HepG2 (cell line): ENCODE data around the gene RFC2. TPM values are rescaled to one million over a fixed set of nuclear protein-coding genes. Genes with fewer than 3 reads are reported as not detected.

Experiments used
- ATM ChIP-seq: fragments of 450-650 bp; IDR thresholded peaks from 2 replicates; pipeline ENCODE4 v1.7.1; 2017; ENCODE audit warnings: mild to moderate bottlenecking, borderline replicate concordance
- BRD4 ChIP-seq: sonication (generic); formaldehyde crosslinking; IDR thresholded peaks from 2 replicates; pipeline ENCODE4 v1.4.0; 2020; ENCODE audit warnings: missing genetic modification reagents
- CCDC6 ChIP-seq: sonication (generic); formaldehyde crosslinking; IDR thresholded peaks from 2 replicates; pipeline ENCODE4 v1.8.1; 2022; ENCODE audit warnings: mild to moderate bottlenecking, missing genetic modification reagents, moderate library complexity
- E2F5 ChIP-seq: sonication (generic); formaldehyde crosslinking; conservative IDR thresholded peaks from 2 replicates; pipeline ENCODE4 v1.4.0; 2020; ENCODE audit warnings: missing genetic modification reagents
- GTF3A ChIP-seq: sonication (generic); formaldehyde crosslinking; conservative IDR thresholded peaks from 2 replicates; pipeline ENCODE4 v1.4.0; 2020; ENCODE audit warnings: mild to moderate bottlenecking, missing genetic modification reagents
- GZF1 ChIP-seq: sonication (generic); formaldehyde crosslinking; IDR thresholded peaks from 2 replicates; pipeline ENCODE4 v1.5.1; 2020; ENCODE audit warnings: mild to moderate bottlenecking, missing genetic modification reagents
- U2AF2 ChIP-seq: fragments of 200-400 bp; formaldehyde crosslinking; IDR thresholded peaks from 2 replicates; pipeline ENCODE4 v1.6.1; 2017; ENCODE audit warnings: low read depth, mild to moderate bottlenecking, low read length
- ZFP37 ChIP-seq: sonication (generic); formaldehyde crosslinking; IDR thresholded peaks from 2 replicates; pipeline ENCODE4 v1.4.0; 2020; ENCODE audit warnings: missing genetic modification reagents, borderline replicate concordance
- ZMAT5 ChIP-seq: sonication (generic); formaldehyde crosslinking; IDR thresholded peaks from 2 replicates; pipeline ENCODE4 v1.5.0; 2020; ENCODE audit warnings: mild to moderate bottlenecking, low read depth, missing genetic modification reagents, borderline replicate concordance
- ZNF644 ChIP-seq: IDR thresholded peaks from 2 replicates; pipeline ENCODE4 v1.6.1; 2016; ENCODE audit warnings: low read depth
- ZNF788 ChIP-seq: sonication (generic); formaldehyde crosslinking; IDR thresholded peaks from 2 replicates; pipeline ENCODE4 v1.5.0; 2020; ENCODE audit warnings: mild to moderate bottlenecking, missing genetic modification reagents, borderline replicate concordance
- ZZZ3 ChIP-seq: sonication (generic); formaldehyde crosslinking; IDR thresholded peaks from 2 replicates; pipeline ENCODE4 v1.4.0; 2020; ENCODE audit warnings: missing genetic modification reagents, mild to moderate bottlenecking, borderline replicate concordance
- polyA plus RNA-seq, 8 experiments: library from polyadenylated mRNA; depleted of rRNA in 3 of 8; stranded (reverse) in 7 of 8; unstranded in 1 of 8; fragments of >200 nt; fragmentation: Illumina TruSeq in 4 of 8; extraction: Trizol in 4 of 8; gene quantifications; 2 replicates each; pipeline versions ENCODE4 v1.2.1 to v1.2.3, GENCODE V29; 2011 to 2016; ENCODE audit warnings: low read depth in 4 of 8, missing spikeins in 1 of 8, mixed read lengths in 1 of 8; ENCODE audit not compliant: insufficient read depth in 1 of 8
- total RNA-seq, 5 experiments: library from RNA; depleted of rRNA; stranded (reverse); fragments of >200 nt; fragmentation: Illumina TruSeq; extraction: Trizol; gene quantifications; 2 replicates each; pipeline ENCODE4 v1.2.3, GENCODE V29; 2016; ENCODE audit warnings: low read depth in 1 of 5
- TF ChIP-seq, protein P1 (sequence below): IDR thresholded peaks from 2 replicates; pipeline ENCODE4 v1.6.1; 2016; ENCODE audit warnings: missing compliant biosample characterization, missing genetic modification reagents, borderline replicate concordance
- TF ChIP-seq, protein P2 (sequence below): sonication (generic); formaldehyde crosslinking; IDR thresholded peaks from 2 replicates; pipeline ENCODE4 v1.4.0; 2020; ENCODE audit warnings: missing genetic modification reagents
- TF ChIP-seq, protein P3 (sequence below): sonication (generic); formaldehyde crosslinking; IDR thresholded peaks from 2 replicates; pipeline ENCODE4 v1.5.0; 2020; ENCODE audit warnings: mild to moderate bottlenecking, missing genetic modification reagents, borderline replicate concordance

RFC2 gene
- total and polyA plus RNA-seq, 2 of the 13 experiments (the other 11 are each of a cell fraction or from before 2014, with no cell fraction given), result 14.6 to 43.5 TPM

- TF ChIP-seq, protein P1, sequence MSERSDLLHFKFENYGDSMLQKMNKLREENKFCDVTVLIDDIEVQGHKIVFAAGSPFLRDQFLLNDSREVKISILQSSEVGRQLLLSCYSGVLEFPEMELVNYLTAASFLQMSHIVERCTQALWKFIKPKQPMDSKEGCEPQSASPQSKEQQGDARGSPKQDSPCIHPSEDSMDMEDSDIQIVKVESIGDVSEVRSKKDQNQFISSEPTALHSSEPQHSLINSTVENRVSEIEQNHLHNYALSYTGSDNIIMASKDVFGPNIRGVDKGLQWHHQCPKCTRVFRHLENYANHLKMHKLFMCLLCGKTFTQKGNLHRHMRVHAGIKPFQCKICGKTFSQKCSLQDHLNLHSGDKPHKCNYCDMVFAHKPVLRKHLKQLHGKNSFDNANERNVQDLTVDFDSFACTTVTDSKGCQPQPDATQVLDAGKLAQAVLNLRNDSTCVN, result peak; percentile 37; the same call in 1 of the 2 replicates
- TF ChIP-seq ZNF644 (CRISPR knock-in tag) (no peak; the same call in 1 of the 2 replicates), GZF1 (CRISPR knock-in tag) (no peak), ATM (no peak), ZNF788 (CRISPR knock-in tag) (no peak; the same call in 1 of the 2 replicates), ZZZ3 (CRISPR knock-in tag) (no peak; the same call in 1 of the 2 replicates), U2AF2 (no peak), BRD4 (CRISPR knock-in tag) (peak; percentile 85), GTF3A (CRISPR knock-in tag) (peak; percentile 69; the same call in 1 of the 2 replicates), CCDC6 (CRISPR knock-in tag) (no peak), ZMAT5 (no peak), E2F5 (CRISPR knock-in tag) (no peak), ZFP37 (CRISPR knock-in tag) (no peak)
- TF ChIP-seq, protein P2, sequence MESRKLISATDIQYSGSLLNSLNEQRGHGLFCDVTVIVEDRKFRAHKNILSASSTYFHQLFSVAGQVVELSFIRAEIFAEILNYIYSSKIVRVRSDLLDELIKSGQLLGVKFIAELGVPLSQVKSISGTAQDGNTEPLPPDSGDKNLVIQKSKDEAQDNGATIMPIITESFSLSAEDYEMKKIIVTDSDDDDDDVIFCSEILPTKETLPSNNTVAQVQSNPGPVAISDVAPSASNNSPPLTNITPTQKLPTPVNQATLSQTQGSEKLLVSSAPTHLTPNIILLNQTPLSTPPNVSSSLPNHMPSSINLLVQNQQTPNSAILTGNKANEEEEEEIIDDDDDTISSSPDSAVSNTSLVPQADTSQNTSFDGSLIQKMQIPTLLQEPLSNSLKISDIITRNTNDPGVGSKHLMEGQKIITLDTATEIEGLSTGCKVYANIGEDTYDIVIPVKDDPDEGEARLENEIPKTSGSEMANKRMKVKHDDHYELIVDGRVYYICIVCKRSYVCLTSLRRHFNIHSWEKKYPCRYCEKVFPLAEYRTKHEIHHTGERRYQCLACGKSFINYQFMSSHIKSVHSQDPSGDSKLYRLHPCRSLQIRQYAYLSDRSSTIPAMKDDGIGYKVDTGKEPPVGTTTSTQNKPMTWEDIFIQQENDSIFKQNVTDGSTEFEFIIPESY (CRISPR knock-in tag), result 0 out of 2 replicates have a peak, but pooled peaks have one; percentile 6
- TF ChIP-seq, protein P3, sequence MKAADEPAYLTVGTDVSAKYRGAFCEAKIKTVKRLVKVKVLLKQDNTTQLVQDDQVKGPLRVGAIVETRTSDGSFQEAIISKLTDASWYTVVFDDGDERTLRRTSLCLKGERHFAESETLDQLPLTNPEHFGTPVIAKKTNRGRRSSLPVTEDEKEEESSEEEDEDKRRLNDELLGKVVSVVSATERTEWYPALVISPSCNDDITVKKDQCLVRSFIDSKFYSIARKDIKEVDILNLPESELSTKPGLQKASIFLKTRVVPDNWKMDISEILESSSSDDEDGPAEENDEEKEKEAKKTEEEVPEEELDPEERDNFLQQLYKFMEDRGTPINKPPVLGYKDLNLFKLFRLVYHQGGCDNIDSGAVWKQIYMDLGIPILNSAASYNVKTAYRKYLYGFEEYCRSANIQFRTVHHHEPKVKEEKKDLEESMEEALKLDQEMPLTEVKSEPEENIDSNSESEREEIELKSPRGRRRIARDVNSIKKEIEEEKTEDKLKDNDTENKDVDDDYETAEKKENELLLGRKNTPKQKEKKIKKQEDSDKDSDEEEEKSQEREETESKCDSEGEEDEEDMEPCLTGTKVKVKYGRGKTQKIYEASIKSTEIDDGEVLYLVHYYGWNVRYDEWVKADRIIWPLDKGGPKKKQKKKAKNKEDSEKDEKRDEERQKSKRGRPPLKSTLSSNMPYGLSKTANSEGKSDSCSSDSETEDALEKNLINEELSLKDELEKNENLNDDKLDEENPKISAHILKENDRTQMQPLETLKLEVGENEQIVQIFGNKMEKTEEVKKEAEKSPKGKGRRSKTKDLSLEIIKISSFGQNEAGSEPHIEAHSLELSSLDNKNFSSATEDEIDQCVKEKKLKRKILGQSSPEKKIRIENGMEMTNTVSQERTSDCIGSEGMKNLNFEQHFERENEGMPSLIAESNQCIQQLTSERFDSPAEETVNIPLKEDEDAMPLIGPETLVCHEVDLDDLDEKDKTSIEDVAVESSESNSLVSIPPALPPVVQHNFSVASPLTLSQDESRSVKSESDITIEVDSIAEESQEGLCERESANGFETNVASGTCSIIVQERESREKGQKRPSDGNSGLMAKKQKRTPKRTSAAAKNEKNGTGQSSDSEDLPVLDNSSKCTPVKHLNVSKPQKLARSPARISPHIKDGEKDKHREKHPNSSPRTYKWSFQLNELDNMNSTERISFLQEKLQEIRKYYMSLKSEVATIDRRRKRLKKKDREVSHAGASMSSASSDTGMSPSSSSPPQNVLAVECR (CRISPR knock-in tag), result peak; percentile 63; the same call in 1 of the 2 replicates
Measured at GRCh38 chr7:74292757-74293576, 38.8 kb upstream of the RFC2 start (continued).
